GM23338 (cell line): ENCODE data around the gene GPR32.

Experiments used
- CREB1 ChIP-seq: fragments of 250-450 bp; sonication (Bioruptor Pico); IDR thresholded peaks from 2 replicates; pipeline ENCODE4 v1.5.0; 2020; ENCODE audit warnings: low read depth, mild to moderate bottlenecking, moderate library complexity
- CTCF ChIP-seq, 2 experiments: fragments of 200-600 bp in 1 of 2; sonication (generic) in 1 of 2; conservative IDR thresholded peaks; 2 replicates each; pipeline versions ENCODE4 v1.5.1 to v1.6.1; 2016 to 2017; ENCODE audit warnings: antibody characterized with exemption in 2 of 2, low read depth in 2 of 2, mild to moderate bottlenecking in 2 of 2, moderate library complexity in 1 of 2
- EZH2 ChIP-seq: fragments of 200-600 bp; sonication (generic); IDR thresholded peaks from one replicate; pipeline ENCODE4 v1.8.0; 2017; ENCODE audit warnings: antibody characterized with exemption, mild to moderate bottlenecking, low read depth; ENCODE audit not compliant: unreplicated experiment
- EZH2phosphoT487 ChIP-seq: fragments of 200-600 bp; sonication (generic); IDR thresholded peaks from one replicate; pipeline ENCODE4 v1.8.1; 2018; ENCODE audit warnings: antibody characterized with exemption; ENCODE audit not compliant: unreplicated experiment
- NANOG ChIP-seq: IDR thresholded peaks from 2 replicates; pipeline ENCODE4 v1.6.1; 2016; ENCODE audit warnings: antibody characterized with exemption, borderline replicate concordance
- POLR2AphosphoS5 ChIP-seq: IDR thresholded peaks from 2 replicates; pipeline ENCODE4 v1.6.1; 2016; ENCODE audit warnings: antibody characterized with exemption, low read depth
- REST ChIP-seq: IDR thresholded peaks from one replicate; pipeline ENCODE4 v1.6.1; 2018; ENCODE audit warnings: antibody characterized with exemption; ENCODE audit not compliant: unreplicated experiment
- STAT1 ChIP-seq: IDR thresholded peaks from one replicate; pipeline ENCODE4 v1.6.1; 2016; ENCODE audit warnings: antibody characterized with exemption; ENCODE audit not compliant: unreplicated experiment

GRCh38 chr19:50793558-50794065 is 23.3 kb downstream of the GPR32 start:
- TF ChIP-seq REST (no peak), CTCF (conservative IDR thresholded peaks at IDR 0.05; ENCODE audit: low read depth in 2 of 2) (no peak), NANOG (no peak), EZH2phosphoT487 (no peak), POLR2AphosphoS5 (no peak), EZH2 (no peak), CREB1 (CRISPR knock-in tag) (no peak), STAT1 (no peak)
